BJ (cell line): Measurements from ENCODE around the gene DUOX1. TPM values are rescaled to one million over a fixed set of nuclear protein-coding genes. Genes with fewer than 3 reads are reported as not detected.

Experiments used
- CTCF ChIA-PET: fragments of 350-600 bp; formaldehyde crosslinking; extraction: SDS; loops from one replicate; lab custom pipeline; 2021; ENCODE audit warnings: antibody characterized with exemption, inconsistent platforms; lab: Yijun Ruan, JAX
- POLR2A ChIA-PET: fragments of 300-600 bp; sonication (Branson Sonifier 250); formaldehyde crosslinking; extraction: SDS; loops from one replicate; lab custom pipeline; 2021; ENCODE audit warnings: antibody characterized with exemption; lab: Charles Lee
- DNase-seq: peaks from one replicate; pipeline ENCODE4 v3.0.0-alpha.2; 2011; ENCODE audit warnings: low read depth
- H3K27me3 ChIP-seq: 2 replicates; pipeline ENCODE4 v1.6.0; 2011; ENCODE audit warnings: low read length; ENCODE audit not compliant: control insufficient read depth, insufficient read depth
- H3K36me3 ChIP-seq: 2 replicates; pipeline ENCODE4 v1.5.1; 2011; ENCODE audit warnings: low read length; ENCODE audit not compliant: control insufficient read depth, insufficient read depth
- H3K4me3 ChIP-seq: 2 replicates; pipeline ENCODE4 v1.5.1; 2011; ENCODE audit warnings: low read depth, mild to moderate bottlenecking, control low read depth, low read length
- polyA plus RNA-seq: library from polyadenylated mRNA; depleted of rRNA; stranded (reverse); fragments of >200 nt; gene quantifications from 2 replicates; pipeline ENCODE4 v1.2.3, GENCODE V29; 2011
- TF ChIP-seq, protein P1 (sequence below): IDR thresholded peaks from 2 replicates; pipeline ENCODE4 v1.5.1; 2011; ENCODE audit warnings: low read depth, mild to moderate bottlenecking, control low read depth, inconsistent platforms, low read length, moderate library complexity; ENCODE audit not compliant: insufficient read depth

The DUOX1 gene
- polyA plus RNA-seq, 1 experiment, result 0.09 TPM

DNA sequence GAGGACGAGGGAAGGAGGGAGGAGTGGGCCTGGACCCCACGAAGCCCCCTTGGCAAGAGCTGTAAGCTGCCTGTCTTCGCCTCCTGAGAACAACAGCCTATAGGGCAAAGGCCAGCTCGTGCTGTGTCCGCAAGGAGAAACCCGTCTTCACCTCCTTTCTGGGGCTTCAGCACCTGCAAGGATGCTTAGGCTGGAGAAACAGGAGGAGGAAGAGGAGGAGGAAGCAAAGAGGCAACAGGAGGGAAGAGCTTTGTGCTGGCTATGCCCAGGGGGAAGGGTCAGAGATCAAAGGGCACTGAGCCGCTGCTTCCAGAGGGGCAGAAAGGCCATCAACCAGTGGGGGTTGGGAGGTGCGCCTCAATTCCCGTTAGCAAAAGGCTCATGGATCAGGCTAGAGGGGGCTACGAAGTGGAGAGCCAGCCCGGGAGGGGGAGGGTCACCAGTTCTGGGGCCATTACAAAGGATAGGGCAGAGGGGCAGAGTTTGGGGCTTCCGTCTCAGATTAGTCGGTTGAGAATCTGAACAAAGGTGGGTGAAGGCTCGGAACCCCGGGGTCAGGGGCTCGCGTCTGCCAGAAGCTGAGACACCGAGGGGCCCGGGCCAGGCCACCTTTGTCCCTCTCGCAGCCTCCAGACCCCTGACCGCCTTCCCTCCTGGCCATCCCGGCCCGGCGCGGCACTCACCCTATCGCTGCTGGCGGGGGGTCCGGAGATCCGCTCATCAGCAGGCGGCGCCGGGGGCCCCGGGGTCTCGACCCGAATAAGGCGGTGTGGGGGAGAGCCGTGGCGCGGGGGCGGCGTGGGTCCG lies 57.2 kb downstream of the DUOX1 start:
- Histone ChIP-seq H3K27me3 (no peaks in the 10 kb centered on the region; the same call in 1 of the 2 replicates), H3K4me3 (peak overlapping the region; percentile 67), H3K36me3 (no peaks in the 10 kb centered on the region; the same call in 1 of the 2 replicates)
- no peak for DNase-seq
- TF ChIP-seq, protein P1, sequence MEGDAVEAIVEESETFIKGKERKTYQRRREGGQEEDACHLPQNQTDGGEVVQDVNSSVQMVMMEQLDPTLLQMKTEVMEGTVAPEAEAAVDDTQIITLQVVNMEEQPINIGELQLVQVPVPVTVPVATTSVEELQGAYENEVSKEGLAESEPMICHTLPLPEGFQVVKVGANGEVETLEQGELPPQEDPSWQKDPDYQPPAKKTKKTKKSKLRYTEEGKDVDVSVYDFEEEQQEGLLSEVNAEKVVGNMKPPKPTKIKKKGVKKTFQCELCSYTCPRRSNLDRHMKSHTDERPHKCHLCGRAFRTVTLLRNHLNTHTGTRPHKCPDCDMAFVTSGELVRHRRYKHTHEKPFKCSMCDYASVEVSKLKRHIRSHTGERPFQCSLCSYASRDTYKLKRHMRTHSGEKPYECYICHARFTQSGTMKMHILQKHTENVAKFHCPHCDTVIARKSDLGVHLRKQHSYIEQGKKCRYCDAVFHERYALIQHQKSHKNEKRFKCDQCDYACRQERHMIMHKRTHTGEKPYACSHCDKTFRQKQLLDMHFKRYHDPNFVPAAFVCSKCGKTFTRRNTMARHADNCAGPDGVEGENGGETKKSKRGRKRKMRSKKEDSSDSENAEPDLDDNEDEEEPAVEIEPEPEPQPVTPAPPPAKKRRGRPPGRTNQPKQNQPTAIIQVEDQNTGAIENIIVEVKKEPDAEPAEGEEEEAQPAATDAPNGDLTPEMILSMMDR, result no peak
- POLR2A ChIA-PET, result no interaction called here
- CTCF ChIA-PET, result interaction anchor here (0.9 to 4.7 kb wide), 6 partner anchors 11 to 425 kb away, joined by 3 to 22 read pairs (median 8); no protein-coding TSS in a partner anchor

DNA sequence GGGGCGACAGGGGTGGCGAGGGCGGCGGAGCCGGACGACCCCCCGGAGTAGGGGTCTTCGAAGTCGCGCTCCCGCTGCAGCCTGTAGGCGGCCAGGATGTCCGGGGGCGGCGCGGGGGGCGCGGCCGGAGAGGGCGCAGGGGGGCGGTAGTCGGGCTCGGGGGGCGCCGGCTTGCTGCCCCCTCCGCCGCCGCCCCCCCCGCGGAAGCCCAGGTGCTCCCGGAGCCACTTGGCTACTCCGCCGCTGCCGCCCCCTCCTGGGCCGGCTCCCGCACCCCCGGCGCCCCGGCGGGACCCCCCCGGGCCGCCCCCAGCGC lies 57.7 kb downstream of the DUOX1 start:
- TF ChIP-seq, protein P1, result no peak
- no peak for DNase-seq
- Histone ChIP-seq H3K4me3 (peak overlapping the region; percentile 67), H3K27me3 (no peaks in the 10 kb centered on the region; the same call in 1 of the 2 replicates), H3K36me3 (no peaks in the 10 kb centered on the region; the same call in 1 of the 2 replicates)
- POLR2A ChIA-PET, result no interaction called here
- CTCF ChIA-PET, result interaction anchor here (1.8 to 3.6 kb wide), 3 partner anchors 16 to 24 kb away, joined by 3 to 15 read pairs (median 7); no protein-coding TSS in a partner anchor

DNA sequence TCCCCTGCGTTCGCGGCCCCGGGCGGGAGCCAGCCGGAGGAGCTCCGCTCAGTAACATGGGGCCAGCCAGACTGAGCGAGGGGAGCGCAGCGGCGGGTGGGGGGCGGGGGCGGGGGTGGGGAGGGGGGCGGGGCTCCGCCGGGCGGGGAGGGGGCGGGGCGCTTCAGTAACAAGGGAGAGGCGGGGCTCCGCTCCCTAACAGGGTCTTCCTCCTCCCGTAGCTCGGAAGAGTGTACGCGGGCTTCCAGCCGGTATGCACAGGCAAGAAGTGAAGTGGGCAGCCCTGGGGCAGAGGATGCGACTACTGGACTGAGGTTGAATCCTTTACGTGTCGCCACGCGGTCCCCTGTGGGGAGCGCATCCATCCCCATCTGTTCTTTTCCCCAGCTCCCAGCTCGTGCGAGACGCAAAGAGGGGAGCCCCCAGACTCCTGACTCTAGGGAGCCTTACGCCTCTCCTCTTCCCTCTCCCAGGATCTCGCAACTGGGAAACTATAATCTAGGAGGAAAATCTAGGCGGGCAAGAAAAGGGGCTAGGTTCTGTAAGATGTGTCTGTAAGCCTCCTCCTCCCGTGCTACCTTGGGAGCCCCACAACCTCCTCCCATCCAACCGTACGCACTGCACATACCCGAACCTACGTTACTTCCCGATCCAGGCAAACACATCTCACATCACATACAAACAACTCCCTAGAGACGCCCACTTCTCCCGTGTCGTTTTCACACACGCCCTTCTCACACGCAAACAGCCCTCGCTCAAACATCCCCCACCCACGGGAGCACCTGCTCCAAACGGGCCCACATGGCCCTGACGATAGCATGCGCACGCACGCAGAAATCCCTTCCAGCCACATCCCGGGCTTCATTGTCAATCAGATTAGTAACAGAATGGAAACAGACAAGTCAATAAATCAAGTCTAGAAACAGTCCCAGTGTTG lies 58.4 kb downstream of the DUOX1 start, which contains the start of gene SHF:
TSS of gene SHF (minus strand) at position 73 of the 937 bp plus-strand sequence. CDS start at position 58, 15 bp downstream.
- TF ChIP-seq, protein P1, result no peak
- H3K4me3 ChIP-seq, result peak within 1 kb of the TSS; percentile 67
- DNase-seq, result no peak
- ChIA-PET POLR2A (interaction anchor here (0.7 kb wide), 1 partner anchor 515 kb away, joined by 8 read pairs; no protein-coding TSS in a partner anchor), CTCF (interaction anchor here (1.8 to 3.6 kb wide), 2 partner anchors 20 to 25 kb away, joined by 3 to 15 read pairs; no protein-coding TSS in a partner anchor)
- H3K36me3 ChIP-seq, result no peaks in the 10 kb centered on the region; the same call in 1 of the 2 replicates
- H3K27me3 ChIP-seq, result no peaks in the 10 kb centered on the region; the same call in 1 of the 2 replicates

DNA sequence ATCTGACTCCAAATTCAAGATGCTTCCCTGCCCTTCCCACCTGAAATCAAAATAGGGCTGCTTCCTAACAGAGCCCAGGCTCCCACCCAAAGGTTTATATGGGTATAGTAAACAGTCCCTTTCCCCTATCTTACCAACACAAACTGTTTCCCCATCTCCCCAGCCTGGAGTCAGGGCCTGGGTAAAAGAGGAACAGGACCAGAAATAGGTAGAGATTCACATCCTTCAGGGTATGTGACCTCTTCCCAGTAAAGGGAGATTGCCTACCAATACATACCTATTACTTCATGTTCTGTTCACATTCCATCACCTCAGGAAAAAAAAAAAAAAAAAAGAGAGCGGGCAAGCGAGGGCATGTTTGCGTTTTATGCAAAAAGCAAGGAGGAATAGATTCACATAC lies 67.7 kb downstream of the DUOX1 start:
- H3K4me3 ChIP-seq, result no peak overlapping the region
- no peaks in the 10 kb centered on the region; the same call in none of the 2 replicates for H3K27me3 ChIP-seq
- TF ChIP-seq, protein P1, result no peak
- POLR2A ChIA-PET, result interaction anchor here (1.1 kb wide), 1 partner anchor 13 kb away, joined by 4 read pairs; no protein-coding TSS in a partner anchor
- no peak for DNase-seq
- H3K36me3 ChIP-seq, result no peaks in the 10 kb centered on the region
- CTCF ChIA-PET, result interaction anchor here (0.9 to 1.5 kb wide), 3 partner anchors 11 to 189 kb away, joined by 3 to 15 read pairs (median 8); no protein-coding TSS in a partner anchor
